ENCODE measurements around the gene TRAFD1. TPM values are rescaled to one million over a fixed set of nuclear protein-coding genes. Genes with fewer than 3 reads are reported as not detected.
A peak's percentile ranks its signal among the peaks of the same experiment; 100 is the strongest.

Gene TRAFD1
- total RNA-seq, 4 donors from 2014 or later, result 24.7 to 32.9 (median 27.4) TPM

DNA sequence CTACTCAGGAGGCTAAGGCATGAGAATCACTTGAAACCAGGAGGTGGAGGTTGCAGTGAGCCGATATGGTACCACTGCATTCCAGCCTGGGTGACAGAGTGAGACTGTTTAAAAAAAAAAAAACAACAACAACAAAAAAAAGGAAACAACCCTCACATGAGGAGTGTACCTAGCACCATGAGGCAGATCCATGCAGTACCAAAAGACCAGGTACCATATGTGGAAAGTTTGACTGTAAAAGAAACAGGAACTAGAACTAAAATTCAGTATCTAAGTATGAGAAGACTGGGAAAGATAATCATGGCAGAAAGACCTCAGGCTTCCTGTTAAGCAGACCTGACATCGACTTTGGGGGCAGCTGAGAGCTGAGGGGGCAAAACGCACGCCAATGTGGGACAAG, 55.1 kb downstream of the TRAFD1 start:
- Histone ChIP-seq H3K27ac (peak overlapping the region in 3 of 4 donors; percentile 8 to 75 (median 66)), H3K9me3 (no peaks in the 10 kb centered on the region), H3K36me3 (peaks cover 4 to 61% (median 9%) of the 10 kb centered on the region in 3 donors), H3K4me3 (no peak overlapping the region), H3K4me1 (peaks cover 0 to 44% (median 17%) of the 10 kb centered on the region in 4 donors), H3K27me3 (no peaks in the 10 kb centered on the region)
- 89 to 92% methylated on average over 4 of the region's 4 CpGs for WGBS, 2 donors
- TF ChIP-seq EP300 (IDR thresholded peaks at IDR 0.05) (no peak), POLR2A (IDR thresholded peaks at IDR 0.05) (no peak)
- TF ChIP-seq, protein P1, sequence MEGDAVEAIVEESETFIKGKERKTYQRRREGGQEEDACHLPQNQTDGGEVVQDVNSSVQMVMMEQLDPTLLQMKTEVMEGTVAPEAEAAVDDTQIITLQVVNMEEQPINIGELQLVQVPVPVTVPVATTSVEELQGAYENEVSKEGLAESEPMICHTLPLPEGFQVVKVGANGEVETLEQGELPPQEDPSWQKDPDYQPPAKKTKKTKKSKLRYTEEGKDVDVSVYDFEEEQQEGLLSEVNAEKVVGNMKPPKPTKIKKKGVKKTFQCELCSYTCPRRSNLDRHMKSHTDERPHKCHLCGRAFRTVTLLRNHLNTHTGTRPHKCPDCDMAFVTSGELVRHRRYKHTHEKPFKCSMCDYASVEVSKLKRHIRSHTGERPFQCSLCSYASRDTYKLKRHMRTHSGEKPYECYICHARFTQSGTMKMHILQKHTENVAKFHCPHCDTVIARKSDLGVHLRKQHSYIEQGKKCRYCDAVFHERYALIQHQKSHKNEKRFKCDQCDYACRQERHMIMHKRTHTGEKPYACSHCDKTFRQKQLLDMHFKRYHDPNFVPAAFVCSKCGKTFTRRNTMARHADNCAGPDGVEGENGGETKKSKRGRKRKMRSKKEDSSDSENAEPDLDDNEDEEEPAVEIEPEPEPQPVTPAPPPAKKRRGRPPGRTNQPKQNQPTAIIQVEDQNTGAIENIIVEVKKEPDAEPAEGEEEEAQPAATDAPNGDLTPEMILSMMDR (IDR thresholded peaks at IDR 0.05), result no peak
- DNase-seq (ENCODE audit: low spot score in 2 of 2), result no peak

DNA sequence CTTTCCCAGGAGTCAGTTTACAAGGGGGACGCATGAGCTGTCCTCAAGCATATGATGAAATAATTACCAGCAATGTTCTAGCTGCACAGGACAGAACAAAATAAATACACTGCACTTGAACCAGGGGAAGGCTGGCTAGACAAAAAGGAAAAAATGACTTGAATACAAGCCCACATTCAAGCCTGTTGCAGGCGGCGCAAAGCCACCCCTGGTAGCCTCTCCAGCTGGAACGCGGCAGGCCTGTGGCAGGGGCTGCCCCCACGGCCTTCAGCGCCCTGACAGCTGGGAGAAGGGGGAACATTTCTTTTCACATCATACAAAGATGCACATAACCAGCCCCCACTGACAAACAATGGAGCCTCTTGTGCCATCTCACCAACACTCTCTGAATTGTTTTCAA, 57.1 kb downstream of the TRAFD1 start:
- Histone ChIP-seq H3K4me3 (no peak overlapping the region), H3K36me3 (peaks cover 4 to 55% (median 9%) of the 10 kb centered on the region in 3 donors), H3K27ac (peak overlapping the region; percentile 46 to 75 (median 58)), H3K9me3 (no peaks in the 10 kb centered on the region), H3K27me3 (no peaks in the 10 kb centered on the region), H3K4me1 (peaks cover 0 to 50% (median 14%) of the 10 kb centered on the region in 4 donors)
- peak in 1 of 2 donors; percentile 43 for DNase-seq (ENCODE audit: low spot score in 2 of 2)
- TF ChIP-seq EP300 (IDR thresholded peaks at IDR 0.05), result peak; percentile 39 to 95
- TF ChIP-seq POLR2A (IDR thresholded peaks at IDR 0.05), result no peak
- 50% methylated on average over 7 of the region's 7 CpGs for WGBS, 2 donors

DNA sequence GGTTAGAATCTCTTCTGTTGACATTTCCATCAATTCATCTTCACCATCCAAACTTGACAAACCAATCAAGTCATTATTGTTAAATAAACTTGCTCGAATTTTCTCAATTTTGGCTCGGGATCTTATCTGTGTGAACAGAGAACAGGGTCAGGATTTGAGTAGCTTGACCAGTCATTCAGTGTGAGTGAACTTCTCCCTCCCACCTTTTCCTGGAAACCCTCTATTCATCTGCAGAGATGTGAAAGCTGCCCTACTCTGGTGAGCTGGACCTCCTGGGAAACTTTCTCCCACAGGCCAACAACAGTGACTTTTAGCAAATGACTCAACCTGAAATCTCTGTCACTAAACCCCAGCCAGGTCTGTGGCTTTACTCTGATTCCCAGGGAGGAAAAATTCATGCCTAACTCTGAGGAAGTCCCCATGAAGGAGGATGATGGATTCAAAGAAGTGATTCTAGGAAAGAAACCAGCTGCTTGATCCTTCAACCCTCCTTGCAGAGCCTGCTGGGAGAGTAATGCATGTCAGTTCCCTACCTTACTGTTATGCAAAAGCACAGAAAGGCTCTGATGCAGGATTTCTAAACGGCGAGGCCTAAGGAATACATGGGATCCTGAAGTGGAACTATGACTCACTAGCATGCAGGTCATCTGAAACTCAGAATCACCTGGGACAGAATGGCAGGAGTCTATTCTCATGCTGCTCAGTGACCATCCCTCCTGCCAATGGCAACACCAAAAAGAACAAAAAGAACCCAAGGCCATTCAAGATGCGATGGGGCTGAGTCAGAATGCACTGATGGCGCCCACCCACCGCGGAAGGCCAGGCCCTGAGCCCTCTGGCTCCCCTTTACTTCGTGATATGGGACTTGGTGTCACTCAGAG, 58.0 kb downstream of the TRAFD1 start:
- WGBS, 2 donors, result 65 to 66% methylated on average over 9 of the region's 9 CpGs

DNA sequence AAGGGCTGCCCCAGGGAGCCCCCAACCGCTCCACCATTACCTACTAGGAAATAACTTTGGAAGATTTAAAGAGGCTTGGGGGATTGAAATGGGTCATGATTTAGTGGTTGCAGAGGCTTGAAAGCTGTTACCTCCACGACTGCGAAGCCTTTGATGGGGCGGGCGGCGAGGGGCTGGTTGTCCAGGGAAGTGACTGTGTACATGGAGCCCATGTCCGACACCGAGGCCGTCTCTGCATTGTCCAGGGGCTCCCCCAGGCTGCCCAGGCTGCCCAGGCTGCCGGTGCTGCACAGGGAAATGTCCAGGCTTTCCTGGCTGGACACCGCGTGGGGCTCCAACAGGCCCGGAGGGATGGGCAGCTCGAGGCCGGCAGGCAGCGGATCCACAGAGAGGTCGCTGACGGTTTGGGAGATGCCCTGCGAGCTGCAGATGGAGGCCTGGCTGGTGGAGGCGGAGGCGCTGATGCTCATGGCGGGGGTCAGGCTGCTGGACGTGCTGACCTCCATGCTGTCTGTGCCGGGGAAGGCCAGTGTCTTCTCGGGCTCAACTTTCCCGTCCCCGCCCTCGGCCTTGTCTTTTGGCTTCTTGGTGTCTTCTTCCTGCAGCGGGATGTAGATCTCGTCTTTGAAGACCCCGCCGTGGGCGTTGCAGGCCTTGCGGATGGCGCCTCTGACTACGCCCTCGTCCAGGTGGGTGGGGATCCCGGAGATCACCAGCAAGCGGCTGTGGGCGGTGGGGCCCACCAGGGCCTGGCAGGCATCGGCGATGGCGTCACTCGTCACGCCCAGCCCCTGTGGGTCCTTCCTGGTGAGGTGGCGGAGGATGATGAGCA, 58.9 kb downstream of the TRAFD1 start:
- WGBS, 2 donors, result 94 to 96% methylated on average over 36 to 46 of the region's 46 CpGs
- H3K27ac ChIP-seq, result peak overlapping the region; percentile 43 to 75 (median 62)
- peaks cover 0 to 47% (median 9%) of the 10 kb centered on the region in 3 donors for H3K36me3 ChIP-seq
- H3K27me3 ChIP-seq, result no peaks in the 10 kb centered on the region
- peaks cover 0 to 50% (median 14%) of the 10 kb centered on the region in 4 donors for H3K4me1 ChIP-seq
- DNase-seq (ENCODE audit: low spot score in 2 of 2), result no peak
- H3K9me3 ChIP-seq, result no peaks in the 10 kb centered on the region
- no peak overlapping the region for H3K4me3 ChIP-seq
- TF ChIP-seq, protein P1 (IDR thresholded peaks at IDR 0.05), result no peak

More for the DNA sequence above, 58.0 kb downstream of the TRAFD1 start:
- H3K36me3 ChIP-seq, result peaks cover under 1 to 48% (median 9%) of the 10 kb centered on the region in 3 donors
- no peak for TF ChIP-seq EP300 (IDR thresholded peaks at IDR 0.05)
- TF ChIP-seq, protein P1 (IDR thresholded peaks at IDR 0.05), result no peak
- TF ChIP-seq POLR2A (IDR thresholded peaks at IDR 0.05), result no peak
- no peak overlapping the region for H3K4me3 ChIP-seq
- H3K27me3 ChIP-seq, result no peaks in the 10 kb centered on the region
- DNase-seq (ENCODE audit: low spot score in 2 of 2), result no peak
- H3K4me1 ChIP-seq, result peaks cover 0 to 50% (median 14%) of the 10 kb centered on the region in 4 donors
- no peaks in the 10 kb centered on the region for H3K9me3 ChIP-seq
- H3K27ac ChIP-seq, result peak overlapping the region; percentile 10 to 75 (median 52)

DNA sequence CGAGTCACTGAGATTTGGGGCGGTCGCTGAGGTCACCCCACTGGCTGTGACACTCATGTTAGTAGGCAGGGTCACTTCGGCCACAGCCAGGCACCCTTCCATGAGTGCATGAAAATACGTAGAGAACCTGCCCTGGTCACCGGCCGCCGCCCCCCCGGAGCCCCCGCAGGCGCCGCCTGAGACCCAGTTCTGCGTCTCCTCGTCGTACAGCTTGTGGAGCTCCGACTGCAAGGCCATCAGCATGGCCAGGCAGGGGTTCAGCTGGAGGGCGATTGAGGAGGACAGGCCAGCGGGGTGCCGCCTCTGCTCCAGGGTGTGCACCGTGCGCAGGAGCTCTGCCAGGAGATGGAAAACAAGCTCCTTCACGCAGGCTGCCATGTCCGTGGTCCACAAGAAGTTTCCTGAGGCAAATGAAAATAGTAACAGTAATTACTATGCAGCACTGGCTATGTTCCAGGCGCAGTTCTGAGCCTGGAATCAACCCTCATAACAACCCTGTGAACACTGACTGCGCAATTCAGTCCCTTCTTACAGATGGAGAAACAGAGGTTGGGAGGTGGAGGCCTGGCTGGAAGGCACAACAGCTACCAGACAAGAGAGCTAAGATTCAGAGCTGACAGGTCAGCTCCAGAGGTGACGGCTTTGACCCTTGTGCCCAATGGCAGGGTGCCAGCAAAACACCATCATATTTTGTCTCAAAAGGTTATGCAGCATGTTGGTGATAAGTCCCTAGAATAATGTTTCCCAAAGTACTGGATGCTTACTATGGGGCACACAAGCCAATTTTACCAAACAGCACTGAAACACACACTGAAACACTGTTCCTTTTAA, 59.9 kb downstream of the TRAFD1 start:
- Histone ChIP-seq H3K4me3 (no peak overlapping the region), H3K9me3 (no peaks in the 10 kb centered on the region), H3K27ac (peak overlapping the region; percentile 43 to 75 (median 62)), H3K27me3 (no peaks in the 10 kb centered on the region), H3K36me3 (peaks cover 0 to 48% (median 9%) of the 10 kb centered on the region in 3 donors), H3K4me1 (peaks cover 0 to 50% (median 14%) of the 10 kb centered on the region in 4 donors)
- WGBS, 2 donors, result 65 to 76% methylated on average over 11 to 26 of the region's 26 CpGs
- peak in 1 of 2 donors; percentile 79 for TF ChIP-seq EP300 (IDR thresholded peaks at IDR 0.05)
- TF ChIP-seq, protein P1 (IDR thresholded peaks at IDR 0.05), result no peak
- no peak for DNase-seq (ENCODE audit: low spot score in 2 of 2)
